ENCODE data around the gene RCHY1. TPM values are rescaled to one million over a fixed set of nuclear protein-coding genes. Genes with fewer than 3 reads are reported as not detected.

The RCHY1 gene
- total RNA-seq, 1 experiment from 2014 or later, result 71.5 TPM

Other genes starting within 250 kb of the RCHY1 start
- 20.3 and 22.1 TPM in 2 replicates for gene THAP6, start 70 bp upstream of the RCHY1 start, total RNA-seq (2014; rRNA removed; shearing (Covaris generic))
- gene ODAPH, start 41.7 kb upstream of the RCHY1 start, total RNA-seq (2014; rRNA removed; shearing (Covaris generic)), result 0.08 TPM in 1 of 2 replicates, not detected in the other
- 0.04 TPM in 1 of 2 replicates, not detected in the other for gene CDKL2, start 116.1 kb upstream of the RCHY1 start, total RNA-seq (2014; rRNA removed; shearing (Covaris generic))
- 284 and 301 TPM in 2 replicates for gene G3BP2, start 159.0 kb upstream of the RCHY1 start, total RNA-seq (2014; rRNA removed; shearing (Covaris generic))
- gene USO1, start 210.2 kb upstream of the RCHY1 start, total RNA-seq (2014; rRNA removed; shearing (Covaris generic)), result 91.0 and 94.9 TPM in 2 replicates

Data from SJCRH30 (cell line).